ENCODE results near the gene VIPR2.
"Not testable (repeated sequence)": the region's sequence is repeated elsewhere in the genome, so short reads cannot be mapped to it uniquely, and the experiment has no call there.

The VIPR2 gene

GRCh38 chr7:159136846-159137245 is 7.8 kb downstream of the VIPR2 start:
- no peak for ATAC-seq
- TF ChIP-seq TOX (CRISPR knock-in tag; IDR thresholded peaks at IDR 0.05; ENCODE audit: borderline replicate concordance) (no peak), CSRNP3 (CRISPR knock-in tag; IDR thresholded peaks at IDR 0.05) (no peak), ZNF565 (CRISPR knock-in tag; conservative IDR thresholded peaks at IDR 0.05; ENCODE audit: low read depth) (no peak), ZNF8 (CRISPR knock-in tag; IDR thresholded peaks at IDR 0.05) (no peak), GLIS3 (CRISPR knock-in tag; IDR thresholded peaks at IDR 0.05) (no peak), ZFP30 (CRISPR knock-in tag; IDR thresholded peaks at IDR 0.05) (no peak), ESRRG (CRISPR knock-in tag; IDR thresholded peaks at IDR 0.05) (no peak), TSHZ2 (CRISPR knock-in tag; IDR thresholded peaks at IDR 0.05) (no peak), POU6F1 (CRISPR knock-in tag; IDR thresholded peaks at IDR 0.05; ENCODE audit: borderline replicate concordance, low read depth) (no peak), ISL1 (CRISPR knock-in tag; IDR thresholded peaks at IDR 0.05) (no peak)

GRCh38 chr7:159136442-159136841 is 8.2 kb downstream of the VIPR2 start:
- no peak for ATAC-seq
- TF ChIP-seq ZFP30 (CRISPR knock-in tag; IDR thresholded peaks at IDR 0.05) (no peak), GLIS3 (CRISPR knock-in tag; IDR thresholded peaks at IDR 0.05) (no peak), RARB (CRISPR knock-in tag; IDR thresholded peaks at IDR 0.05) (no peak), PATZ1 (CRISPR knock-in tag; IDR thresholded peaks at IDR 0.05; ENCODE audit: borderline replicate concordance) (no peak), ZNF70 (CRISPR knock-in tag; IDR thresholded peaks at IDR 0.05) (no peak), ZC3H10 (CRISPR knock-in tag; IDR thresholded peaks at IDR 0.05) (no peak)

- no peak for ATAC-seq
- TF ChIP-seq ZFP3 (CRISPR knock-in tag; IDR thresholded peaks at IDR 0.05), result no peak
- TF ChIP-seq ARNTL (CRISPR knock-in tag; IDR thresholded peaks at IDR 0.05; ENCODE audit: borderline replicate concordance, low read depth), result no peak
- no peak for TF ChIP-seq OSR1 (CRISPR knock-in tag; IDR thresholded peaks at IDR 0.05)
Observed at GRCh38 chr7:159136013-159136412, 8.7 kb downstream of the VIPR2 start.

- ATAC-seq, result not testable (repeated sequence)
Observed at GRCh38 chr7:159132670-159133443, 11.8 kb downstream of the VIPR2 start.

GRCh38 chr7:159130820-159131219 is 13.8 kb downstream of the VIPR2 start:
- ATAC-seq, result no peak
- TF ChIP-seq RARB (CRISPR knock-in tag; IDR thresholded peaks at IDR 0.05) (no peak), TOX (CRISPR knock-in tag; IDR thresholded peaks at IDR 0.05; ENCODE audit: borderline replicate concordance) (no peak), ZNF565 (CRISPR knock-in tag; conservative IDR thresholded peaks at IDR 0.05; ENCODE audit: low read depth) (no peak), ISL1 (CRISPR knock-in tag; IDR thresholded peaks at IDR 0.05) (no peak)
